ENCODE measurements around the gene MPV17L. TPM values are rescaled to one million over a fixed set of nuclear protein-coding genes. Genes with fewer than 3 reads are reported as not detected.
"Not testable (repeated sequence)": the region's sequence is repeated elsewhere in the genome, so short reads cannot be mapped to it uniquely, and the experiment has no call there.

The MPV17L gene
- total and polyA plus RNA-seq, 2 experiments from 2014 or later, result 0.54 to 1.4 TPM

GRCh38 chr16:15396948-15397594 is 1.5 kb downstream of the MPV17L start:
- H3K27me3 ChIP-seq (replicated peaks; ENCODE audit: insufficient read depth), result no peaks in the 10 kb centered on the region; the same call in 1 of the 2 replicates

GRCh38 chr16:15398618-15399316 is 3.2 kb downstream of the MPV17L start:
- Histone ChIP-seq H3K4me2 (ENCODE audit: unreplicated experiment) (no peak overlapping the region), H3K9ac (no peak overlapping the region), H3K4me1 (ENCODE audit: insufficient read depth) (no peaks in the 10 kb centered on the region), H3K9me2 (ENCODE audit: insufficient read depth) (no peaks in the 10 kb centered on the region), H3K4me3 (no peak overlapping the region), H3K27ac (no peak overlapping the region), H2AFZ (no peak overlapping the region), H3K36me3 (ENCODE audit: low read depth) (no peaks in the 10 kb centered on the region), H3F3A (ENCODE audit: insufficient read depth) (no peaks in the 10 kb centered on the region), H3K79me2 (ENCODE audit: insufficient read depth) (no peaks in the 10 kb centered on the region), H4K20me1 (ENCODE audit: insufficient read depth) (no peaks in the 10 kb centered on the region), H3K9me3 (ENCODE audit: low read depth) (no peaks in the 10 kb centered on the region), H3K27me3 (replicated peaks; ENCODE audit: insufficient read depth) (no peaks in the 10 kb centered on the region; the same call in 1 of the 2 replicates)
- TF ChIP-seq EZH2 (IDR thresholded peaks at IDR 0.05; ENCODE audit: insufficient read depth, poor library complexity, severe bottlenecking) (no peak), EZH2phosphoT487 (IDR thresholded peaks at IDR 0.05; ENCODE audit: insufficient read depth, low read depth) (no peak)
- 78 to 80% methylated on average over 13 to 14 of the region's 14 CpGs for WGBS, 2 experiments (ENCODE audit: low coverage in 1 of 2, low lambda C conversion rate in 2 of 2, missing lambda C conversion rate in 2 of 2)
- in situ Hi-C loops (cut with MboI), result no loop called here
- DNase-seq, result no peak

More at GRCh38 chr16:15396948-15397594, 1.5 kb downstream of the MPV17L start:
- in situ Hi-C loops (cut with MboI), result no loop called here
- Histone ChIP-seq H4K20me1 (ENCODE audit: insufficient read depth) (no peaks in the 10 kb centered on the region), H3K9ac (no peak overlapping the region), H3K9me3 (ENCODE audit: low read depth) (no peaks in the 10 kb centered on the region), H3K4me3 (no peak overlapping the region), H3K36me3 (ENCODE audit: low read depth) (no peaks in the 10 kb centered on the region), H2AFZ (no peak overlapping the region), H3K9me2 (ENCODE audit: insufficient read depth) (no peaks in the 10 kb centered on the region), H3K79me2 (ENCODE audit: insufficient read depth) (no peaks in the 10 kb centered on the region), H3K4me2 (ENCODE audit: unreplicated experiment) (no peak overlapping the region), H3F3A (ENCODE audit: insufficient read depth) (no peaks in the 10 kb centered on the region), H3K27ac (no peak overlapping the region), H3K4me1 (ENCODE audit: insufficient read depth) (no peaks in the 10 kb centered on the region)
- DNase-seq, result no peak
- 72 to 79% methylated on average over 11 of the region's 11 CpGs for WGBS, 2 experiments (ENCODE audit: low coverage in 1 of 2, low lambda C conversion rate in 2 of 2, missing lambda C conversion rate in 2 of 2)
- TF ChIP-seq EZH2phosphoT487 (IDR thresholded peaks at IDR 0.05; ENCODE audit: insufficient read depth, low read depth), result no peak
- no peak for TF ChIP-seq EZH2 (IDR thresholded peaks at IDR 0.05; ENCODE audit: insufficient read depth, poor library complexity, severe bottlenecking)

- TF ChIP-seq EZH2phosphoT487 (IDR thresholded peaks at IDR 0.05; ENCODE audit: insufficient read depth, low read depth) (no peak), EZH2 (IDR thresholded peaks at IDR 0.05; ENCODE audit: insufficient read depth, poor library complexity, severe bottlenecking) (no peak)
- WGBS, 2 experiments (ENCODE audit: low coverage in 1 of 2, low lambda C conversion rate in 2 of 2, missing lambda C conversion rate in 2 of 2), result 74 to 76% methylated on average over 3 of the region's 3 CpGs
- no peak overlapping the region for H3K4me3 ChIP-seq
- H3K4me1 ChIP-seq (ENCODE audit: insufficient read depth), result no peaks in the 10 kb centered on the region
- no peaks in the 10 kb centered on the region for H3F3A ChIP-seq (ENCODE audit: insufficient read depth)
- H3K27ac ChIP-seq, result no peak overlapping the region
- in situ Hi-C loops (cut with MboI), result no loop called here
- H3K9me2 ChIP-seq (ENCODE audit: insufficient read depth), result no peaks in the 10 kb centered on the region
- no peaks in the 10 kb centered on the region; the same call in 1 of the 2 replicates for H3K27me3 ChIP-seq (replicated peaks; ENCODE audit: insufficient read depth)
- no peak overlapping the region for H3K9ac ChIP-seq
- H3K9me3 ChIP-seq (ENCODE audit: low read depth), result no peaks in the 10 kb centered on the region
- no peaks in the 10 kb centered on the region for H4K20me1 ChIP-seq (ENCODE audit: insufficient read depth)
- no peaks in the 10 kb centered on the region for H3K79me2 ChIP-seq (ENCODE audit: insufficient read depth)
- H3K4me2 ChIP-seq (ENCODE audit: unreplicated experiment), result no peak overlapping the region
- no peak for DNase-seq
- no peak overlapping the region for H2AFZ ChIP-seq
- H3K36me3 ChIP-seq (ENCODE audit: low read depth), result no peaks in the 10 kb centered on the region
These were observed 3.8 kb downstream of the MPV17L start for GRCh38 chr16:15399317-15399716.

GRCh38 chr16:15400314-15400713 is 4.8 kb downstream of the MPV17L start:
- DNase-seq; H3K4me2 ChIP-seq (ENCODE audit: unreplicated experiment); H3K36me3 ChIP-seq (ENCODE audit: low read depth); H2AFZ ChIP-seq; H3K9me3 ChIP-seq (ENCODE audit: low read depth); H3K4me1 ChIP-seq (ENCODE audit: insufficient read depth); H3K9ac ChIP-seq; H3K9me2 ChIP-seq (ENCODE audit: insufficient read depth); H3K27me3 ChIP-seq (replicated peaks; ENCODE audit: insufficient read depth); H3K79me2 ChIP-seq (ENCODE audit: insufficient read depth); H4K20me1 ChIP-seq (ENCODE audit: insufficient read depth); H3K4me3 ChIP-seq; H3K27ac ChIP-seq; H3F3A ChIP-seq (ENCODE audit: insufficient read depth): not testable (repeated sequence)
- 94 to 95% methylated on average over 6 of the region's 6 CpGs for WGBS, 2 experiments (ENCODE audit: low coverage in 1 of 2, low lambda C conversion rate in 2 of 2, missing lambda C conversion rate in 2 of 2)
- in situ Hi-C loops (cut with MboI), result loop anchor here (25.0 kb wide), 1 partner anchor 588 kb away; no protein-coding TSS in a partner anchor

All from GM23248 (cell line).